SK-N-SH (cell line): ENCODE measurements around the gene FAM120A.

Experiments used
- EP300 ChIP-seq, 2 experiments: IDR thresholded peaks; 2 replicates each; pipeline versions ENCODE4 v1.4.0 to v1.6.1; 2012; ENCODE audit warnings: borderline replicate concordance in 1 of 2, low read depth in 1 of 2, low read length in 1 of 2
- FOSL2 ChIP-seq: IDR thresholded peaks from 2 replicates; pipeline ENCODE4 v1.4.0; 2012; ENCODE audit warnings: low read depth, mild to moderate bottlenecking, moderate library complexity, borderline replicate concordance
- GABPA ChIP-seq: IDR thresholded peaks from 2 replicates; pipeline ENCODE4 v1.4.0; 2012; ENCODE audit warnings: low read depth, mild to moderate bottlenecking
- GATA2 ChIP-seq: sonication (generic); formaldehyde crosslinking; IDR thresholded peaks from 2 replicates; pipeline ENCODE4 v1.5.0; 2020; ENCODE audit warnings: mild to moderate bottlenecking, missing genetic modification reagents
- JUND ChIP-seq: IDR thresholded peaks from 2 replicates; pipeline ENCODE4 v1.4.0; 2012
- MXI1 ChIP-seq: IDR thresholded peaks from 2 replicates; pipeline ENCODE4 v1.6.1; 2012; ENCODE audit warnings: mild to moderate bottlenecking, low read depth, low read length, improper control_type of control experiment
- NFIC ChIP-seq: IDR thresholded peaks from 2 replicates; pipeline ENCODE4 v1.4.0; 2012; ENCODE audit warnings: borderline replicate concordance
- POLR2AphosphoS5 ChIP-seq: IDR thresholded peaks from 2 replicates; pipeline ENCODE4 v1.6.1; 2012; ENCODE audit warnings: low read depth, low read length
- SMC3 ChIP-seq: IDR thresholded peaks from 2 replicates; pipeline ENCODE4 v1.6.1; 2012; ENCODE audit warnings: low read depth, low read length, improper control_type of control experiment
- TEAD4 ChIP-seq: IDR thresholded peaks from 2 replicates; pipeline ENCODE4 v1.4.0; 2012; ENCODE audit warnings: mild to moderate bottlenecking, borderline replicate concordance; ENCODE audit not compliant: insufficient read depth
- TF ChIP-seq, protein P1 (sequence below): fragments of 200-600 bp; sonication (generic); IDR thresholded peaks from 2 replicates; pipeline ENCODE4 v1.6.1; 2017; ENCODE audit warnings: antibody characterized with exemption, mild to moderate bottlenecking, moderate library complexity
- TF ChIP-seq, protein P2 (sequence below): IDR thresholded peaks from 2 replicates; pipeline ENCODE4 v1.6.1; 2012; ENCODE audit warnings: mild to moderate bottlenecking, low read depth, low read length, moderate library complexity
- TF ChIP-seq, protein P3 (sequence below): IDR thresholded peaks from 2 replicates; pipeline ENCODE4 v1.4.0; 2012; ENCODE audit warnings: low read depth, borderline replicate concordance

DNA sequence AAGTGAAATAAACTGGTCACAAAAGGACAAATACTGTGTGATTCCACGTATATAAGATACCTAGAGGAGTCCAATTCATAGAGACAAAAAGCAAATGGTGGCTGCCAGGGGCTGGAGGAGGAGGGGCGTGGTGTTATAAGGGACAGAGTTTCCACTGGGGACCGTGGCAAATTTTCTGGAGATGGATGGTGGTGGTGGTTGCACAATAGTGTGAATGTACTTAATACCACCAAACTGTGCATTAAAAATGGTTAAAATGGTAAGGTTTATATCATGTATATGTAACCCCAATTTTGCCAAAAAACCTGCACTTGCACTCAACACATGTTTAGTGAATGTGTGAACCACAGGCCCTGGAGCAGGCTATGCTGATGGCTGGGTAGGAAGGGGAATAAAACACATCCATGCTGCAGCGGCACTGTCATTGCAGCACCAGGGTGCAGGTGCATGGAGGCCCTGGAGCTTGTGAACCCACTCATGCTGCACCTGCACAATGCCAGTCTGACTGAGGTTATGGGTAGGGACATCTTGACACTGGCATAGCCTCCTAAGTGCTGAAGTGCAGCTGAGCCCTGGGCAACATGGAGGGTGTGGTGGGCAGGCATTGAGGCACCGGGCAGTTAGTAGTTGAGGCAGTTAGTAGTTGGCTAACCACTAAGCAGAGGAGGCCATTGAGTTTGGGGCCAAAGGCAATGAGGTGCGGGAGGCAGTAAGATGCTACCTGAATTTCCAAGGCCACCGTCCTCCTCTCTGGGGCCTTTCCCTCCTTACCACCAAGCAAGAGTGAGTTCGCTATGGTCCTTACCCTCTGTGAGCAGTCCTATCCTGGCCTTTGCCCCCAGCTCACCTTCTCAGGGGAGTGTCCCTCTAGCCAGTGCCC is 121.4 kb downstream of the FAM120A start:
- TF ChIP-seq, protein P1, sequence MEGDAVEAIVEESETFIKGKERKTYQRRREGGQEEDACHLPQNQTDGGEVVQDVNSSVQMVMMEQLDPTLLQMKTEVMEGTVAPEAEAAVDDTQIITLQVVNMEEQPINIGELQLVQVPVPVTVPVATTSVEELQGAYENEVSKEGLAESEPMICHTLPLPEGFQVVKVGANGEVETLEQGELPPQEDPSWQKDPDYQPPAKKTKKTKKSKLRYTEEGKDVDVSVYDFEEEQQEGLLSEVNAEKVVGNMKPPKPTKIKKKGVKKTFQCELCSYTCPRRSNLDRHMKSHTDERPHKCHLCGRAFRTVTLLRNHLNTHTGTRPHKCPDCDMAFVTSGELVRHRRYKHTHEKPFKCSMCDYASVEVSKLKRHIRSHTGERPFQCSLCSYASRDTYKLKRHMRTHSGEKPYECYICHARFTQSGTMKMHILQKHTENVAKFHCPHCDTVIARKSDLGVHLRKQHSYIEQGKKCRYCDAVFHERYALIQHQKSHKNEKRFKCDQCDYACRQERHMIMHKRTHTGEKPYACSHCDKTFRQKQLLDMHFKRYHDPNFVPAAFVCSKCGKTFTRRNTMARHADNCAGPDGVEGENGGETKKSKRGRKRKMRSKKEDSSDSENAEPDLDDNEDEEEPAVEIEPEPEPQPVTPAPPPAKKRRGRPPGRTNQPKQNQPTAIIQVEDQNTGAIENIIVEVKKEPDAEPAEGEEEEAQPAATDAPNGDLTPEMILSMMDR, result no peak
- TF ChIP-seq SMC3, result no peak
- no peak for TF ChIP-seq GABPA
- no peak for TF ChIP-seq EP300 (IDR thresholded peaks at IDR 0.05; ENCODE audit: borderline replicate concordance in 1 of 2, low read depth in 1 of 2, low read length in 1 of 2)
- TF ChIP-seq, protein P2, sequence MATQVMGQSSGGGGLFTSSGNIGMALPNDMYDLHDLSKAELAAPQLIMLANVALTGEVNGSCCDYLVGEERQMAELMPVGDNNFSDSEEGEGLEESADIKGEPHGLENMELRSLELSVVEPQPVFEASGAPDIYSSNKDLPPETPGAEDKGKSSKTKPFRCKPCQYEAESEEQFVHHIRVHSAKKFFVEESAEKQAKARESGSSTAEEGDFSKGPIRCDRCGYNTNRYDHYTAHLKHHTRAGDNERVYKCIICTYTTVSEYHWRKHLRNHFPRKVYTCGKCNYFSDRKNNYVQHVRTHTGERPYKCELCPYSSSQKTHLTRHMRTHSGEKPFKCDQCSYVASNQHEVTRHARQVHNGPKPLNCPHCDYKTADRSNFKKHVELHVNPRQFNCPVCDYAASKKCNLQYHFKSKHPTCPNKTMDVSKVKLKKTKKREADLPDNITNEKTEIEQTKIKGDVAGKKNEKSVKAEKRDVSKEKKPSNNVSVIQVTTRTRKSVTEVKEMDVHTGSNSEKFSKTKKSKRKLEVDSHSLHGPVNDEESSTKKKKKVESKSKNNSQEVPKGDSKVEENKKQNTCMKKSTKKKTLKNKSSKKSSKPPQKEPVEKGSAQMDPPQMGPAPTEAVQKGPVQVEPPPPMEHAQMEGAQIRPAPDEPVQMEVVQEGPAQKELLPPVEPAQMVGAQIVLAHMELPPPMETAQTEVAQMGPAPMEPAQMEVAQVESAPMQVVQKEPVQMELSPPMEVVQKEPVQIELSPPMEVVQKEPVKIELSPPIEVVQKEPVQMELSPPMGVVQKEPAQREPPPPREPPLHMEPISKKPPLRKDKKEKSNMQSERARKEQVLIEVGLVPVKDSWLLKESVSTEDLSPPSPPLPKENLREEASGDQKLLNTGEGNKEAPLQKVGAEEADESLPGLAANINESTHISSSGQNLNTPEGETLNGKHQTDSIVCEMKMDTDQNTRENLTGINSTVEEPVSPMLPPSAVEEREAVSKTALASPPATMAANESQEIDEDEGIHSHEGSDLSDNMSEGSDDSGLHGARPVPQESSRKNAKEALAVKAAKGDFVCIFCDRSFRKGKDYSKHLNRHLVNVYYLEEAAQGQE, result no peak
- no peak for TF ChIP-seq FOSL2
- TF ChIP-seq NFIC, result no peak
- TF ChIP-seq POLR2AphosphoS5, result no peak
- TF ChIP-seq TEAD4, result no peak
- TF ChIP-seq, protein P3, sequence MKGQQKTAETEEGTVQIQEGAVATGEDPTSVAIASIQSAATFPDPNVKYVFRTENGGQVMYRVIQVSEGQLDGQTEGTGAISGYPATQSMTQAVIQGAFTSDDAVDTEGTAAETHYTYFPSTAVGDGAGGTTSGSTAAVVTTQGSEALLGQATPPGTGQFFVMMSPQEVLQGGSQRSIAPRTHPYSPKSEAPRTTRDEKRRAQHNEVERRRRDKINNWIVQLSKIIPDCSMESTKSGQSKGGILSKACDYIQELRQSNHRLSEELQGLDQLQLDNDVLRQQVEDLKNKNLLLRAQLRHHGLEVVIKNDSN, result no peak
- TF ChIP-seq GATA2, result no peak
- TF ChIP-seq JUND, result no peak
- no peak for TF ChIP-seq MXI1
